ENCODE measurements around the gene PPP3CA.

The PPP3CA gene

GRCh38 chr4:101086801-101087586 is 260.3 kb downstream of the PPP3CA start:
- DNase-seq = no peak

GRCh38 chr4:101083131-101083530 is 264.2 kb downstream of the PPP3CA start:
- no peak for DNase-seq

DNA sequence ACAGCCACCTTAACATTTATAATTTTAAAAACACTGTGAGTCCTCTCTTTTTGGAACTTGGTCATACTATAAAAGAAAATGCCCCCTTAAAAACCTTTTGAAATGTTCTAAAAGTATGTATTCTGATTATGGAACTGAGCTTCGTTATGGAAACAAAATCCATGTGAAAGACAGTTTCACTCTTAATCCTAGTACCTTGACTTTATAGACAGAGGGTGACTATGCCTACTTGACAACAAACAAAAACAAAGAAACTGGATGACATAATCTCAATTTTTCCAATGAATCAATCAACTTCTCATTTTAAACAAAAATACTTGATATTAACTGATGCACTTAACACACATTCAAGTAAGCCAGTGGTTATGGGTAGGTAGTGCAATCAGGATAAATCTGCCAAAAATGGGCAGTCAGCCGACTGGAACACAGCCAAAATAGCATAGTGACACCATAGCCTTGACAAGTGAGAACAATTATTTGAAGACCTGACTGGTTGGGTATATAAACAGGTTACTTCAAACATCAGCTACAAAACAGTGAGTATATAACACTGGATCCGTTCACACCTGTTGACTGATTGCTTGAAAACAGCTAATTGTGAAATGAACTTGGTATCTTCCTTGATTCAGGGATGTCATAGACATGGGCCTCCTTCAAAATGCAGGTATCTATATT is 265.5 kb downstream of the PPP3CA start:
- no peak for DNase-seq

GRCh38 chr4:101081166-101081565 is 266.2 kb downstream of the PPP3CA start:
- no peak for DNase-seq

- DNase-seq = no peak
These were observed 268.4 kb downstream of the PPP3CA start for GRCh38 chr4:101078950-101079349.

GRCh38 chr4:101076032-101076431 is 271.3 kb downstream of the PPP3CA start:
- DNase-seq = no peak

DNA sequence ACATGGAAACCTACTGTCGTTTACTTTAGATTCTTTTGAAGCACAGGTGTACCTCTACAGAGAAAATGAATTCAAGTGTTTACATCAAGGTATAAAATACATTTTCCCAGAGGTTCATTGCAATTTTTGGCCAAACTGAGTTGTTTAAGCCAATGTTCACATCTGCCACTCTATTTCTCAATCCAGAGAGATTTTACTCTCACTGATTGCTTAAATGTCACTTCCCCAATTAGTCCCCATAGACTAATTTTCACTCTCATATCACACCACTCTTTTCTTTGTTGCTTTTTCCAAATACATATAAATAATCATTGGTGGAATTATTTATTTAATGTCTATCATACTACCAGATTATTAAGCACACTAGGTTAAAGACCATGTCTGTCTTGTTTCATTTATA is 271.8 kb downstream of the PPP3CA start:
- no peak for DNase-seq

DNA sequence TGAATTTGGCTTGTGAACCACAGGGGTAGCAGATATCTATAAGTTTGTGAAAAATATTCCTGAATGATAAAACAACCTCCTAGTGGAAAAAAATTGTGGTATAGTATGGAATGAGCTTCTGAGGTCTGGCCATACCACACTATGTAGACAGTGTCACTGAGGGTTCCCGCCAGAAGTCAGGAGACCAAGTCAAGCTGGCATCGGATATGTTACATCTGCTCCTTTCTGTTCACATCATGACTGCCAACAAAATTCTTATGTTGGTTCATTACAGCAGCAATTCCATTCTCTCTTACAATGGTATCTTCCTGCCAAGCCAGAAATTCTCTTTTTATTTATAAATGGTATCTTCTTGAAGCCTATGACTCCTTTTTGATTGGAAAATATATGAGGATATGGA is 273.0 kb downstream of the PPP3CA start:
- DNase-seq = no peak

GRCh38 chr4:101071241-101071640 is 276.1 kb downstream of the PPP3CA start:
- no peak for DNase-seq

DNA sequence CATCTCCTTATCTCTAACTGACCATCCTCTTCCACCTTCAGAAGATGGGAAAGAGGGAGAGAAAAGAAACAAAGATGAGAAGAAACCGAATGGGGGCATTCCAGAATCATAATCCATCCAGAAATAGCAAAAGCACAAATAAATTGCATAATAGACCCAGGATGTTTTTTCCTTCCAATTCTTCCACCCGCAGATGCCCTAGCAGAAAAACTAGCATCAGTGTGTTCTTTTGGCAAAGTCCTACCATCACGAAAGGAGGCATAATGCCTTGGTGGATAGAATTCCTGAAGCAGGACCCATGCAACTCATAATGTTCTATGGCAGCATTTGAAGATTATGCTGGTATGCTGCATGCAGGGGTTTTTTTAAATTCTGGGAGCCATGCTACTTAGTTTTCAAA is 279.2 kb downstream of the PPP3CA start:
- no peak for DNase-seq

- DNase-seq = no peak
These were observed 279.9 kb downstream of the PPP3CA start for GRCh38 chr4:101067383-101067782.

- no peak for DNase-seq
These were observed 280.6 kb downstream of the PPP3CA start for GRCh38 chr4:101066626-101067170.

DNA sequence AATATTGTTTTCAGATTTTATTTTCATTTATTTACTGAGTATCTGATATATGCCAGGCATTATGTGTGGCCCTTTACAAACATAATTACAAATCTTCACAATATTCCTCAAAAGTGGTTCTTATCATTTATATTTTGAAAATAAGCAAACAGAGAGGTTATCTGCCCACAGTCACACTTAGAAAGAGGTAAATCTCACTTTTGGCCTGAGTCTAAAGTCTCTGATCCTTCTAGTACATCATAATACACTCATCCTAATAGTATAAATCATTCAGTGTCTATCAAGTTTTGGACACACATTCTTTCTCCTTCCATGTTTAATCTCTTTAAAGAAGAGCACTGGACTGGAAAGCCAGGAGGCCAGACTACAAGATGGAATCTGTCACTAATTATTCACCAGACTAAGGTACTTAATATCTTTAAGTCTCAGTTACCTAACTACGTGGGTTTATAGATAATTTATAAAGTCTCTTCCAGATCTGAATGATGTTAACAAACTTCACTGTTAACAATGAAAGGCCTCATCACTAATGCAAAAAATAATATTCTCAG is 281.3 kb downstream of the PPP3CA start:
- no peak for DNase-seq

DNA sequence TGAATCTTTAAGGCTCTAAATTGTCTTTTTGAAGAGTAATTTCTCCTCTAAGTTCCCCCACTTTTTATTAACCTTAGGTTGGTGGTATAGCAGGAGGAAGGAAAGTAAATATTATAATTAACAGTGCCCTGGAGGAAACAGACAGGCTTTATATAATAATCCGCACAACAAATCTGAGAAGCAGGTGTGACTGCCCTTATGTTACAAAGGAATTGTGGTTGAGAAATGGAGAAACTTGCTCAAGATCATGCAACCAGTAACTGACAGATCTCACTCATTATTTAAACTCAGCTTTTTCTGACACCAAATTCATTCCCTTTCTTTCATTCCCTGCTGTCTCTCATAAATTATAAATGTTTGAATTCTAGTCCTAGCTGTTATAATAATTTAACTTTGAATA is 282.0 kb downstream of the PPP3CA start:
- no peak for DNase-seq

DNA sequence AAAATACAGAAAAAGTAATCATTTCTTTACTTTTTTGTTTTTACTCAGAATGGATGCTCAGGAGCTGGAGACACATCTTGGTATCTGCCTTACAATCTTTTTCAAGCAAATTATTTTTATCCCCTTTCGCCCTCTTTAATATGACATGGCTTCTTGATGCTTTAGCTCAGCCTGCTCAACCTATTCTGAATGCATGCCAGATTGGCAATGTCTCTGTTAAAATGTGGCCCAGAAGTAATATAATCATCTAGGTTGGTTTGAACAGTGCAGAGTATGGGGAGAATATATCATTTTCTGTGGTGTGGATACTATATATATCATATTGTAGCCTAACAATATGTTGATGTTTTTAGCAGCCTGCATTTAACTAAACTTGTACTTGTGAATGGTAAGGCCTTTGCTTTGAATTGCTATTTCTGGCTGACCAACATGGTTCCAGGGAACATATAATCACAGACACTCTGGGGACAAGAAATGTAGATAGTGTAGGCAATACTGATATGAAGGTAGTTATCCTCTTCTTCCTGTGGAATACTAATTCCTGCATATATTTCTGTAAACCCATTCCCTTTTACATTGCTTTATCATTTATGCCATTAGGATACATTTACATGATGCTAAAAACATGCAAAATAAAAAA is 282.7 kb downstream of the PPP3CA start:
- no peak for DNase-seq

GRCh38 chr4:101055392-101055791 is 291.9 kb downstream of the PPP3CA start:
- DNase-seq = no peak

GRCh38 chr4:101050837-101051205 is 296.5 kb downstream of the PPP3CA start:
- DNase-seq = no peak

DNA sequence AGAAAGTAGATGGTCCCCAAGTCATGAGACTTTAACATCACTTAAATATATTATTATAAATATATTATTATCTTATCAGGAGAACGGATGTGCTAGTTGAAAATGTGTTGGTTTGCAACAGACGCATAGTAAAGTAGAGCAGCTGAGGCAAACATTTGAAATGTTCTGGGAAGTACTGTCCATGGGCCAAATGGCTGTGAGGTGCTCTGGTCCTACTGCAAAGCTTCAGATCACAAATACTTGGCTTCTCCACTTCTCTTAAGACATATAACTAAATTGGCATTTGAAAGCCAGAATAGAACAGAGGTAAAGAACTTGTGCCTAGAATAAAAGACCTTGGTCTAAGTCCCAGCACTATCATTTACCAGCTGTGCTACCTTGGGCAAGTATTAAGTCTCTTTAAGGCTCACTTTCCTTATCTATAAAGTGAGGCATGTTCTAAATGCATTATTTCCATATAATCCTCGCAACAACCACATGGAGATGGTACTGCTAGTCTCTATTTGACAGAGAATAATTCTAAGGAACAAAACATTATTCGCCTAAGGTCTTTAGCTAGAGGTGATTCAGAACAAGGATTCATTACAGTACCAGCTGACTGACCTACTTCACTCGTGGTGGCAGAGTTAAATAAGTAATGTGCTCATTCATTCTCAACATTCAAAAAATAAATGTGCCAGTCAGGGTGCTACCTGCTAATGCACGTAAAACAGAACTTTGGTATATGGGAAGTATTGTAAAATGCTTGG is 297.1 kb downstream of the PPP3CA start:
- no peak for DNase-seq

DNA sequence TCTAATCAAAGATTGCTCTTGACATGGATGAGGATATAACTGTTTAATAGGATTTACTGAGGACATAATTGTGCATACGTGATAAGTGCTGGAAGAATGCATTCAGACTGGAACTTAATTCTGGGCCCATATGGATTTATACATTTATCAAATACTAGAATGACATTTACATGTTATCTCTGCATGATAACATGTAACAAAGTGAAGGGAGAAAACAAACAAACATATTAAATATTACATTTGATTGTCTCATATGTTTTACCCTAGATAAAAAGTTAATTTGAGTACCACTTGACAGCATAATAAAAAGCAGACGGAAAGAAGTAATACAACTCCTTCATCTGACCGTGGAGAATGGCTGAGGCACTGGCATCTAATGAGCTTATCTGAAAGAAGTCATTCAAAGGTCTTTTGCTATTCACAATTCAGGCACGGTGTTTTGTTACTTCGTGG is 297.8 kb downstream of the PPP3CA start:
- no peak for DNase-seq

DNA sequence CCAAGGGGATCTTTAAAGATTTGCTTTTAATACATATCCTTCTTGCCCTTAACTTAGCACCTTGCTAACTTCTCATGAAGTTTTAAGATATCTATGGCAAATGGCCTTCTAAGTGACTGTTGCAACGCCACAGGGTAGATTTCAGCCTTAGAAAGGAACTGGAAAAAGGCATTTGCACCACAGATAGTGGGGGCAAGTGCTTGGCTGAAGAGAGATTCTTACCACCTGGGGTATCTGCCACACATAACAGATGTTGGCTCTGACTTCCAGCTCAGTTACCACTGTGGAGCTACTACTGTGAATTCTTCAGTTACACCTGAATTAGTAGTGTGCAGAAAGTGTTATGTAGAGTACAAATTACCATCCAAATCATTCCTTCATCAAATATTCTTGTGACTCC is 302.6 kb downstream of the PPP3CA start:
- no peak for DNase-seq

DNA sequence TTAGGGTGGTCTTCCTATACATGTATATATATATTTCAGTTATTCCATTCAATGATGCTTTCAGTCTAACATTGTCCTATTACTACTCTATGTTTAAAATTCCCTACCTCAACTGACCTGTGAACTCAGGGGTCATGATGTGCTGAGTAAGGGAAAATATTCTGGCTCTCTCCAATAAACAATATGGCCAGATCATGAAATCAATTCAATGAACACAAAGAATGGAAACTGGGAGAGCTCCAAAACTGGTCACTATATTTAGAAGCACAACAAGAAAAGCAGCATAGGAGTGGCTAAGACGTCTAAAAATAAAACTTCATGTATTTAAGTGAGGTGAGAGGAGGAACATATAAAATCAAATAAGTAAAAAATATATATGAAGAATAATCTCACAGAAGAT is 304.5 kb downstream of the PPP3CA start:
- DNase-seq = no peak

GRCh38 chr4:101040776-101041175 is 306.6 kb downstream of the PPP3CA start:
- no peak for DNase-seq

DNA sequence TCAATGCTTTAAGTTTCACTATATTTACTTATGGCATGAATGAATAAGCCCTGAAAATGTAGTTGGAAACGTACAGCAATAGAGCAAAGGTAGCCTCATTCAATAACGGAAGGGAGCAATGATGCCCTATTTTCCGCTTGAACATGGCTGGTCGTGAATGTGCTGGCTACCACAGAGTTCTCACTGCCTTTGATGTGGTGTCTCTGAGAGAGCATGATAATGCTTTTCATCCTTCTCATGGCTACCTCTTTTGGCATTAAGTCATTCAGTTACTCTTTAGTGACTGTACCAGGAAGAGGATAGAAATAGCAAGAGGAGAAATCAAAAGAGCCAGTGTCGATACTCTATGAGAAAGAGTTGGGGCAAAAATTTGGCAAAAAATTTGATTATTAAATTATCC is 308.0 kb downstream of the PPP3CA start:
- DNase-seq = no peak
